IPS-20b (cell line): Measurements from ENCODE around the gene CD6.

ENCODE experiments used
- H3K27ac ChIP-seq: one replicate; pipeline ENCODE4 v1.5.1; 2013; ENCODE audit warnings: low read length
- H3K27me3 ChIP-seq: 2 replicates; pipeline ENCODE4 v1.6.1; 2013; ENCODE audit warnings: mild to moderate bottlenecking, low read length, inconsistent platforms; ENCODE audit not compliant: insufficient read depth
- H3K36me3 ChIP-seq: 2 replicates; pipeline ENCODE4 v1.6.1; 2013; ENCODE audit warnings: low read depth, mild to moderate bottlenecking, inconsistent platforms, low read length, moderate library complexity; ENCODE audit not compliant: insufficient read depth
- H3K4me1 ChIP-seq: 2 replicates; pipeline ENCODE4 v1.6.1; 2013; ENCODE audit warnings: mild to moderate bottlenecking, control low read depth, inconsistent platforms, low read length, moderate library complexity; ENCODE audit not compliant: insufficient read depth
- H3K4me3 ChIP-seq: 2 replicates; pipeline ENCODE4 v1.5.1; 2013; ENCODE audit warnings: mild to moderate bottlenecking, low read length, inconsistent platforms
- H3K9ac ChIP-seq: 2 replicates; pipeline ENCODE4 v1.6.1; 2013; ENCODE audit warnings: low read depth, mild to moderate bottlenecking, inconsistent platforms, low read length, moderate library complexity
- H3K9me3 ChIP-seq: 2 replicates; pipeline ENCODE4 v1.6.1; 2013; ENCODE audit warnings: mild to moderate bottlenecking, low read depth, low read length, inconsistent platforms; ENCODE audit not compliant: insufficient read depth

Gene CD6

DNA sequence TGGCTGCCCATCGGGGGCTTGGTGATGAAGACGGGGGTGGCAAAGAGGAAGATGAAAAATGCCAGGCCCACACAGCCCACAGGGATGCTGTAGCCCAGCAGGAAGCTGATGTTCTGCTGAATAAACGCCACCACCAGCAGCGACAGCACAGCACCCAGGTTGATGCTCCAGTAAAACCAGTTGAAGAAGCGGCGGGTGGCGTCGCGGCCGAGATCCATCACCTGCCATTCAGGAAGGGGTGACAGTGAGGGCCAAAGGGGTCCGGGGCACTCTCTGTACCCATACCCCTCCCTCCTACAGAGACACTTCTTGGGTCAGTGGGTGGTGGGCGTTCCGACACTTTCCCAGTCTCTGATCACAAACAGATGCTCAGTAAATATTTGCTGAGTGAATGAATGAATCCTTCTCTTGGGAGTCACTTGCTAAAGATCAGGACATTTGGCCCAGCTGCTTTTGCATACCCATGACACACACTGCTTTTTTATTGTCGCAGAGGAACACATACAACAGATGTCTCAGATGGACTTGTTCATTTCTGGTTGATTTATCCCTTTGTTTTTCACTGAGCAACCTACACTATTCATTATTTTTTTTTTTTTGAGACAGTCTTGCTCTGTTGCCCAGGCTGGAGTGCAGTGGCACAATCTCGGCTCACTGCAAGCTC, 24.7 kb upstream of the CD6 start:
- no peak overlapping the region for H3K4me3 ChIP-seq
- H3K27ac ChIP-seq: no peak overlapping the region
- H3K27me3 ChIP-seq: peaks cover 22% of the 10 kb centered on the region
- peaks cover 12% of the 10 kb centered on the region; the same call in 1 of the 2 replicates for H3K4me1 ChIP-seq
- H3K9ac ChIP-seq: no peak overlapping the region
- no peaks in the 10 kb centered on the region for H3K9me3 ChIP-seq
- H3K36me3 ChIP-seq: no peaks in the 10 kb centered on the region

DNA sequence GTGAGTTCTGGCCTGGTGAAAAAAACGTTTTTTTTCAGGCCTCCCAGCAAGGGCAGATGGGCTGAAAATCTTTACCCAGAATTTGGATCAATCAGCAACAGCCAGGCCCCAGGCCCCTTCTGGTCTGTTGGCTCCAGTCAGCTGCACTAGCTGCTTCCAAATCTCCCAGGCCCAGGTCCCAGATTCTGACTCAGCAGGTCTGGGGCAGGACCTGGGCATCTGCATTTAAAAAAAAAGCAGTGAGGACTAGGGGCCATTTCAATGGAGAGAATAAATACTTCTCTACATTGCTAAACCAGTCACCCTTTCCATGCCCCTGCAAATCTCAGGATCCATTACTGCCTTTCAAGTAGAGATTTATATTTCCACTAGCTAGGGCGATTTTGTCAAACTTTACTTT, 23.8 kb upstream of the CD6 start:
- H3K27me3 ChIP-seq: peaks cover 32% of the 10 kb centered on the region
- no peaks in the 10 kb centered on the region for H3K36me3 ChIP-seq
- H3K4me1 ChIP-seq: peaks cover 16% of the 10 kb centered on the region; the same call in 1 of the 2 replicates
- H3K4me3 ChIP-seq: peak overlapping the region; percentile 38; the same call in 1 of the 2 replicates
- H3K27ac ChIP-seq: no peak overlapping the region
- peak overlapping the region; percentile 32; the same call in 1 of the 2 replicates for H3K9ac ChIP-seq
- no peaks in the 10 kb centered on the region for H3K9me3 ChIP-seq

DNA sequence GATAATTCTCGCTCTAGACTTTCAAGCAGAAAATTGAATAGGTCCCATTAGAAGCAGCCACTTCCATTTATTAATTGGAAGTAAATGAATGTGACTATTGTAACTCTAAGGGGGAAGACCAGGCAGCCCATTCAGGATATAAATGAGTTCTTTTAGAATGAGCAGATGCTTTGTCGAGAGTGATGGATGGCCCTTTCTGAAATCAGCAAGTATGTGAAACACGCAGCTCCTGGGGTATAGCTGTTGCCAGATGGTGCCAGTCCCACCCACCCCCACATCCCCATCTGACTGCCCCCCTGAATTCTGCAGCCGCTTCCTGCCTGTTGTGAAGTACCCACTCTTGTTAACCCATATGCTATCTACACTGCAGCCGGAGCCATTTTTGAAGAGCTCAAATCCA, 23.2 kb upstream of the CD6 start:
- peaks cover 37% of the 10 kb centered on the region for H3K27me3 ChIP-seq
- H3K9ac ChIP-seq: peak overlapping the region; percentile 32; the same call in 1 of the 2 replicates
- no peaks in the 10 kb centered on the region for H3K9me3 ChIP-seq
- no peak overlapping the region for H3K27ac ChIP-seq
- peak overlapping the region; percentile 38; the same call in 1 of the 2 replicates for H3K4me3 ChIP-seq
- H3K4me1 ChIP-seq: peaks cover 16% of the 10 kb centered on the region; the same call in 1 of the 2 replicates
- no peaks in the 10 kb centered on the region for H3K36me3 ChIP-seq

DNA sequence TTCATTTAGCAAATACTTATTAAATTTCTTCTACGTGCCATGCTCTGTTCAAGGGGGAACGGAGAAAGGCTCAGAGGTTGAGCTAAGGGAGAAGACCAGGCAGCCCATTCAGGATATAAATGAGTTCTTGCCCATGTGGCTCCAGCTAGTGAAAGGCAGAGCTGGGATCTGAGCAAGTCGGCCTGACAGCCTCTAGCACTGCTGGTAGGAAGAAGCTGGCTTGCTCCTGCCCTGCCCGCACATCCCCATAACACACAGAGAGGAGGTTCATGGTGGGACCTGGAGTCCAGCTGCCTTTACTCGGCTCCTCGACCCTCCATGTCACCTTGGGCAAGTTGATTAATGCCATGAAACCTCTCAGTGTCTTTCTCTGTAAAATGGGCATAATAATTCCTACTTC, 21.5 kb upstream of the CD6 start:
- Histone ChIP-seq H3K9me3 (no peaks in the 10 kb centered on the region), H3K4me1 (peaks cover 16% of the 10 kb centered on the region; the same call in 1 of the 2 replicates), H3K27me3 (peaks cover 38% of the 10 kb centered on the region), H3K27ac (no peak overlapping the region), H3K9ac (no peak overlapping the region), H3K36me3 (no peaks in the 10 kb centered on the region), H3K4me3 (peak overlapping the region; percentile 62; the same call in 1 of the 2 replicates)

DNA sequence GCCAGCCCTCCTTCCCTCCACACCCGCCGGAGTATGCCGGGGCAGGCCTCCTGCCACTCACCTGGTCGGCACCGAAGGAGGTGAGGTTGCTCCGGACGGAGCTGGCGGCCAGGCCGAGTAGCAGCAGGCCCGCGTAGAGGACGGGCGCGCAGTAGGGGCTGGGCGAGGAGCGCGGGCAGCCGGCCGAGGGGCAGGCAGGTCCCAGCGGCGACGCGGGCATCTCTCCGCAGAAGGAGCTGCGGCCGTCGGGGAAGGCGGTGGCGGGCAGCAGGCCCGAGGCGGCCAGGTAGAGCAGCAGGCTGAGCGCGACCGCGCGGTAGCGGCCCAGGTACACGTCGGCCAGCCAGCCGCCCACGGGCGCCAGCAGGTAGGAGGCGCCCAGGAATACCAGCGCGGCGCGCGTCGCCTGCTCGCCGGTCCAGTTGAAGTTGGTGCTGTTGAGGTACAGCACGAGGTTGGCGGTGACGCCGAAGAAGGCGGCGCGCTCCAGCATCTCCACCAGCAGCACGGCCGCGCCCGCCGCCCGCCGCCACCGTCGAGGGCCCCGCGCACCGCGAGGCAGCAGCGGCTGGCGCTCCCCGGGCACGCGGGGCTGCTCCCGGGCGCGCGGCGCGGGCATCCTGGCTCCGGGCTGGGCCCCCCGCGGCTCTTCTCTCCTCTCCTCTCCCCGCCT, 20.4 kb upstream of the CD6 start:
- Histone ChIP-seq H3K4me3 (peak overlapping the region; percentile 70; the same call in 1 of the 2 replicates), H3K9me3 (no peaks in the 10 kb centered on the region), H3K36me3 (no peaks in the 10 kb centered on the region), H3K27me3 (peaks cover 38% of the 10 kb centered on the region), H3K27ac (no peak overlapping the region), H3K9ac (peak overlapping the region; percentile 53; the same call in 1 of the 2 replicates), H3K4me1 (peaks cover 16% of the 10 kb centered on the region; the same call in 1 of the 2 replicates)

DNA sequence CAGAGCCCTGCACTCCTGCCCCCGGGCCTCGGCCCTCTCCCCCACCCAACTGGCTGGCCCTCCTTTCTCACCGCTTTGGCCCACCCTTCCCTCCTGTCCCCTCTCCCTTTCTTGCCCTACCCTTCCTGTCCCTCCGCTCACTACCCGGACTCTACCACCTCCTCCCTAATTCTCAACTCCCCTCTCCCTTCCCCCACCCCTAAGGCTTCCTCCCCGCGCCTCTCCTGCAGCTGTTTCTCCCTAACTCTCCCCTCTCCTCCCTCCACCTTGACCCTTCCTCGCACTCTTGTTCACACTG, 19.9 kb upstream of the CD6 start:
- Histone ChIP-seq H3K4me3 (peak overlapping the region; percentile 70), H3K4me1 (peaks cover 16% of the 10 kb centered on the region; the same call in 1 of the 2 replicates), H3K27me3 (peaks cover 38% of the 10 kb centered on the region), H3K36me3 (no peaks in the 10 kb centered on the region), H3K9me3 (no peaks in the 10 kb centered on the region), H3K9ac (peak overlapping the region; percentile 30; the same call in 1 of the 2 replicates), H3K27ac (no peak overlapping the region)

DNA sequence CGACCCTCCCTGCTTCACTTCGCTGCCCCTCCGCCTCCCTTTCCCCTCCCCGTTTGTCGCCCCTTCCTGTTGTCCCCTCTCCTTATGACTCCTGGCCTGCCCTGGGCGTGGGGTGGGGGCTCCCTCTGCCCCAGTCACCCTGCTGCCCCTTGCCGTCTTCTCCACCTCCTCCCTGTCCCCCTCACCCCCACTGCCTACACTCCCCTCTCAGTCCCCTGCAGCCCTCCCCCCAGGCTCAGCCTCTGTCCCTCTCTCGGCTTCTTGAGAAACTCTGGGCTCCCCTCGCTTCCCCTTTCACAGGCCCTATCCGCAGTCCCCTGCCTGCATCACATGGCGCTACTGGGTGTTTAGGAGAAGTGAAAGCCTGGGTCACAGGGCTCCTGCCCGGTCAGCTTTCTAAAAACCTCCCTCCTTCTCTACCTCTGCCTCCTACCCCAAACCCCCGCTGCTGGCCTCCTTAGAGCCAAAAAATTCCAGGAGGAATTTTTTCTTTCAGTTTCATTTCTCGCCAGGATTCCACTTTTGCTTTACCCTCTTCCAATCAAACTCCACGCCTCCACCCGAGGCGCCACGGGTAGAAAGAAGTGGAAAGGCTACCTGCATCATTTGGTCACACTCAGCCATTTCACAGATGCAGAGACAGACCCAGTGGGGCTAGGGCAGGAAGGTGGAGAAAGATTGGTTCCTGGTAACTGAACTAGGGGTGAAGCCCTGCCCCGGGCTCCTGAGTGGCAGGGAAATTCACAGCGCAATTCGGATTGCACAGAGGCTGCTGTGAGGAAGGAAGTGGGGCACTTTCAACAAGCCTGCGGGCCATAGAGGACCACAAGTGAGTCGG, 19.4 kb upstream of the CD6 start, which contains the start of gene SLC15A3:
Gene SLC15A3 (minus strand): TSS at position 273 of the 838 bp plus-strand sequence. CDS start 625 bp downstream, outside the sequence.
- Histone ChIP-seq H3K36me3 (no peaks in the 10 kb centered on the region), H3K4me3 (peak within 1 kb of the TSS; percentile 70), H3K9me3 (no peaks in the 10 kb centered on the region), H3K9ac (peak within 1 kb of the TSS; percentile 53; the same call in 1 of the 2 replicates), H3K27ac (no peak within 1 kb of the TSS), H3K4me1 (peaks cover 16% of the 10 kb centered on the region; the same call in 1 of the 2 replicates), H3K27me3 (peaks cover 38% of the 10 kb centered on the region)

DNA sequence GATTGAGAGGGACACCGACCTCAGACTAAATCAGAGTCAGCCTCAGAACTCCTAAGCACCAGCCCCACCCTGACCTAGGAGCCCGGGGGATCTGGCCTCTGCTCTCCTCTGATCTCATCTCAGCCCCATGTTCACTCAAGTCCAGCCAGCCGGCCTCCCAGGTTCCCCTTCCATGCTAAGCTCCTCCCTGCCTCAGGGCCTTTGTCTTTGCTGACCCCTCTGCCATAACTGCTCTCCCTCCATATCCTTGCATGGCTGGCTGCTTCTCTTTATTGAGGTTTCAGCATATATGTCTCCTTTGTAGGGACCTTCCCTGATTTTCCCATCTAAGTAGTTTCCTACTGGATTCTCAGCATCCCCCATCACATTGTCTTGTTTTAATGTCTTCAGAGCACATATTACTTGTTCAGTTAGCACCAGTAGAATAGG, 18.7 kb upstream of the CD6 start:
- Histone ChIP-seq H3K36me3 (no peaks in the 10 kb centered on the region), H3K27ac (no peak overlapping the region), H3K4me1 (peaks cover 12% of the 10 kb centered on the region; the same call in 1 of the 2 replicates), H3K9me3 (no peaks in the 10 kb centered on the region), H3K4me3 (peak overlapping the region; percentile 70; the same call in 1 of the 2 replicates), H3K27me3 (peaks cover 38% of the 10 kb centered on the region), H3K9ac (no peak overlapping the region; the same call in 1 of the 2 replicates)

DNA sequence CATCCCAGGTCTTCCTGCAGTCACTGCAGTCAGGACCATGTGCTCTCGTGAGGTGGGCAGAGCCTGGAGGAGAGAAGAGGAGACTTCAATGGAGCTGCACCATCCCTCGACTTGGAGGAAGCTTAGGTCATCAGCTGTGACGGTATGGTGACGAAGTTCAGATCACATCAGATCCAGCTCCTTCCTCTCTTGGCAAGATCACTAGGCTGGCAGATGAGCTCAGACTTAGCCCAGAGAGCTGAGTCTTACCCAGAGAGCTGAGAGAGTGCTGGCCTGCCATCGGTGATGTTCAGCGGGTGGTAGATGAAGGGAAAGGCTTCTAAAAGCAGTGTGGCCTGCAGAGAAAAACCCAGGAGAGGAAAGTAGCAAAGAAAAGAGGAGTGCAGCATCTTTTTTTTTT, 17.7 kb upstream of the CD6 start:
- peaks cover 38% of the 10 kb centered on the region for H3K27me3 ChIP-seq
- H3K9me3 ChIP-seq: no peaks in the 10 kb centered on the region
- no peak overlapping the region for H3K9ac ChIP-seq
- no peak overlapping the region for H3K4me3 ChIP-seq
- H3K4me1 ChIP-seq: peaks cover 4% of the 10 kb centered on the region; the same call in 1 of the 2 replicates
- H3K27ac ChIP-seq: no peak overlapping the region
- no peaks in the 10 kb centered on the region for H3K36me3 ChIP-seq

DNA sequence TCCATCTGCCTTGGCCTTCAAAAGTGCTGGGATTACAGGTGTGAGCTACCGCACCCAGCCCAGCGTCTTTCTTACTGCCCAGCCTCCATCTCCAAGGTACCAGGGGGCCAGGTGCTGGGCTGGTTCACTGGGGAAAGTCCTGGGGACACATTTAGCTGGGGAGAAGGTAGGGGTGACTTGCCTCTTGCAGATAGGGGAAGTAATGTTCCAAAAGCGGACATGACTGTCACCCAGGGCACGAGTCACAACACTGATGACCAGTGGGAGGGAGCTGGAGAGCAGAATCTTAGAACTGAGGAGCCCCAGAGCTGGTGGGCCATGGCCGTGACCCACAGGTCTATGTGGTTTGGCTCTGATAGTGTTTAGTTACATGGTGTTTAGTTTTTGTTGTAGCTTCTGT, 17.1 kb upstream of the CD6 start:
- H3K4me1 ChIP-seq: peaks cover 4% of the 10 kb centered on the region; the same call in 1 of the 2 replicates
- H3K9me3 ChIP-seq: no peaks in the 10 kb centered on the region
- H3K27me3 ChIP-seq: peaks cover 37% of the 10 kb centered on the region
- no peak overlapping the region for H3K9ac ChIP-seq
- H3K36me3 ChIP-seq: no peaks in the 10 kb centered on the region
- no peak overlapping the region for H3K4me3 ChIP-seq
- H3K27ac ChIP-seq: no peak overlapping the region

DNA sequence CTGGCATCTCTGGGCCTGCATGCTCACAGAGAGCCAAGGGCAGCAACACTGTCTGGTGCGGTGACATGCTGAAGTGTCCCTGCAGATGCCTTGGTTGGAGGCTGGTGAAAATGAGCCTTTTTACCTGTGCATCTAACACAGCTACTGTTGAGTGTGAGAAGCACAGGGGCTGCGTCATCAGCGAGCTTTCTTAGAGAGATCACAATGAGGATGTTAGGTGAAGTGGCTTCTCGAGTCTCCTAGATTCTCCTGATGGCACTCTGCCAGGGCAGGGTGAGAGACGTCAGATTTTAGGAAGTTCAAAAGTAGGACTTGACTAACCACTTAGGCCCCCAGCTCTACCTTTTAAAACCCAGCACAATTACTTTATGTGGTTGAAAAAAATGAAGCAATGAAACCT, 15.9 kb upstream of the CD6 start:
- Histone ChIP-seq H3K9ac (no peak overlapping the region), H3K4me1 (peaks cover 4% of the 10 kb centered on the region; the same call in 1 of the 2 replicates), H3K27me3 (peaks cover 25% of the 10 kb centered on the region), H3K27ac (no peak overlapping the region), H3K4me3 (no peak overlapping the region), H3K36me3 (no peaks in the 10 kb centered on the region), H3K9me3 (no peaks in the 10 kb centered on the region)
